Measurements from ENCODE around the gene GUCA2B. TPM values are rescaled to one million over a fixed set of nuclear protein-coding genes. Genes with fewer than 3 reads are reported as not detected.

The GUCA2B gene
- total and polyA plus RNA-seq, 2 of the 4 experiments (the other 2 are of a cell fraction): not detected

DNA sequence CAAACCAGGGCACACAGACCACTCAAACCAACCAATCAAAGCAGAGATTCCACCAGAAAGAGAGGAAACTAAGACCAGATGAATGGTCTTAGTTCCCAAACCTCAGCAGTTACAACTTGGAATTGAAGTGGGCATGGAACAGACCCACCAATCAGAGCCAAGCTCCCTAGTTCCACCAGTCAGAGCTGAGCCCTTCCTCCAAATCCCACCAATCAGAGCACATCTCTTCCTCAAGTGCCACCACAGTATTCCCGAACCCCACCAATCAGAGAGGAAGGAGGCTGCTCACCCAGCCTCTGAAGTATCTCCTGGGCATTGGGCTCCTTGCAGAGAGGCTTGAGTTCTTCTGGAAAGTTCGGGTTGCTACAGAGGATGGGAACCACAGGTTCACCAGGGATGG, 9.9 kb downstream of the GUCA2B start:
- Histone ChIP-seq H2BK120ac (ENCODE audit: low read depth, low read length) (no peak overlapping the region), H3K27me3 (ENCODE audit: control insufficient read depth, insufficient read depth, low read length) (peaks cover 5% of the 10 kb centered on the region), H3K4me2 (ENCODE audit: low read depth, low read length) (no peak overlapping the region), H3K56ac (ENCODE audit: extremely low read depth, insufficient read depth, low read length) (no peak overlapping the region), H3K23ac (ENCODE audit: low read depth, low read length) (no peak overlapping the region), H2BK15ac (ENCODE audit: low read depth, low read length) (no peak overlapping the region), H2AK5ac (ENCODE audit: low read depth, low read length) (no peak overlapping the region), H4K8ac (ENCODE audit: low read depth in 2 of 2, low read length in 2 of 2) (no peak overlapping the region), H3K18ac (ENCODE audit: low read depth, low read length) (no peak overlapping the region), H3K14ac (replicated peaks; ENCODE audit: low read depth, low read length) (no peak overlapping the region), H2AK9ac (replicated peaks; ENCODE audit: low read depth, low read length, poor library complexity) (no peak overlapping the region), H3K9ac (ENCODE audit: low read depth, low read length) (no peak overlapping the region), H3K36me3 (ENCODE audit: control insufficient read depth, insufficient read depth, low read length) (no peaks in the 10 kb centered on the region), H3K79me1 (ENCODE audit: low read depth in 1 of 2, low read length in 2 of 2) (no peaks in the 10 kb centered on the region), H2BK5ac (ENCODE audit: low read depth, low read length, poor library complexity, severe bottlenecking) (no peak overlapping the region), H2AFZ (replicated peaks; ENCODE audit: low read length, poor library complexity) (peak overlapping the region; percentile 37), H4K91ac (ENCODE audit: insufficient read depth, low read depth, low read length) (no peak overlapping the region), H3K27ac (ENCODE audit: insufficient read depth, low read length) (no peak overlapping the region), H3K9me3 (ENCODE audit: control insufficient read depth, insufficient read depth, low read length) (peaks cover 5% of the 10 kb centered on the region), H4K5ac (ENCODE audit: low read depth, low read length) (no peak overlapping the region), H3K9me1 (ENCODE audit: insufficient read depth, low read length) (peaks cover 3% of the 10 kb centered on the region; the same call in 1 of the 2 replicates), H2BK20ac (ENCODE audit: low read depth, low read length) (no peak overlapping the region), H3K4me1 (ENCODE audit: control insufficient read depth, insufficient read depth, low read length) (peaks cover 3% of the 10 kb centered on the region; the same call in 1 of the 2 replicates), H4K20me1 (ENCODE audit: insufficient read depth, low read length) (no peaks in the 10 kb centered on the region), H3K4ac (ENCODE audit: low read depth, low read length) (no peak overlapping the region), H3K4me3 (ENCODE audit: insufficient read depth, low read depth, low read length) (no peak overlapping the region)
- ATAC-seq (ENCODE audit: low read depth): no peak
- no peak for TF ChIP-seq SMC3 (IDR thresholded peaks at IDR 0.05; ENCODE audit: low read depth, low read length)
- TF ChIP-seq NFE2L2 (IDR thresholded peaks at IDR 0.05; ENCODE audit: low read depth, low read length): no peak
- TF ChIP-seq MXI1 (IDR thresholded peaks at IDR 0.05; ENCODE audit: borderline replicate concordance, low read depth, low read length): no peak
- TF ChIP-seq CHD1 (IDR thresholded peaks at IDR 0.05; ENCODE audit: low read depth, low read length): no peak
- no peak for TF ChIP-seq RFX5 (IDR thresholded peaks at IDR 0.05; ENCODE audit: low read depth, low read length)
- no peak for TF ChIP-seq CEBPB (IDR thresholded peaks at IDR 0.05; ENCODE audit: low read depth, low read length)
- TF ChIP-seq USF2 (IDR thresholded peaks at IDR 0.05; ENCODE audit: low read depth, low read length): no peak
- TF ChIP-seq MAZ (IDR thresholded peaks at IDR 0.05; ENCODE audit: borderline replicate concordance, low read depth, low read length): no peak
- no peak for TF ChIP-seq BHLHE40 (IDR thresholded peaks at IDR 0.05; ENCODE audit: low read depth, low read length)
- TF ChIP-seq, protein P1, sequence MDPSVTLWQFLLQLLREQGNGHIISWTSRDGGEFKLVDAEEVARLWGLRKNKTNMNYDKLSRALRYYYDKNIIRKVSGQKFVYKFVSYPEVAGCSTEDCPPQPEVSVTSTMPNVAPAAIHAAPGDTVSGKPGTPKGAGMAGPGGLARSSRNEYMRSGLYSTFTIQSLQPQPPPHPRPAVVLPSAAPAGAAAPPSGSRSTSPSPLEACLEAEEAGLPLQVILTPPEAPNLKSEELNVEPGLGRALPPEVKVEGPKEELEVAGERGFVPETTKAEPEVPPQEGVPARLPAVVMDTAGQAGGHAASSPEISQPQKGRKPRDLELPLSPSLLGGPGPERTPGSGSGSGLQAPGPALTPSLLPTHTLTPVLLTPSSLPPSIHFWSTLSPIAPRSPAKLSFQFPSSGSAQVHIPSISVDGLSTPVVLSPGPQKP (IDR thresholded peaks at IDR 0.05; ENCODE audit: borderline replicate concordance, low read depth, low read length): no peak
- TF ChIP-seq CTCF (conservative IDR thresholded peaks at IDR 0.05; ENCODE audit: low read depth, low read length): no peak
- TF ChIP-seq POLR2A (IDR thresholded peaks at IDR 0.05; ENCODE audit: low read depth, low read length): no peak
- TF ChIP-seq RCOR1 (IDR thresholded peaks at IDR 0.05; ENCODE audit: insufficient replicate concordance, low read length): no peak
- TF ChIP-seq FOS (IDR thresholded peaks at IDR 0.05; ENCODE audit: low read depth, low read length): no peak
- TF ChIP-seq RAD21 (IDR thresholded peaks at IDR 0.05; ENCODE audit: low read length): no peak
- ChIA-PET CTCF (no interaction called here), POLR2A (ENCODE audit: unreplicated experiment) (no interaction called here)
- dilution Hi-C loops (cut with HindIII; ENCODE audit: low sequenced_read_pairs, unreplicated experiment): no loop called here
- in situ Hi-C loops (cut with MboI; ENCODE audit: low sequenced_read_pairs): no loop called here
- no CpG with 5 or more reads among the region's 2 CpGs for WGBS, 2 experiments (ENCODE audit: extremely low coverage in 2 of 2, insufficient read length in 1 of 2)
- DNase-seq: no peak
- intact Hi-C loops (cut with micrococcal nuclease): no loop called here
- BruUV-seq (replicated peaks): no TSS peak

All from IMR-90 (cell line).